ENCODE data around the gene MS4A4E.

DNA sequence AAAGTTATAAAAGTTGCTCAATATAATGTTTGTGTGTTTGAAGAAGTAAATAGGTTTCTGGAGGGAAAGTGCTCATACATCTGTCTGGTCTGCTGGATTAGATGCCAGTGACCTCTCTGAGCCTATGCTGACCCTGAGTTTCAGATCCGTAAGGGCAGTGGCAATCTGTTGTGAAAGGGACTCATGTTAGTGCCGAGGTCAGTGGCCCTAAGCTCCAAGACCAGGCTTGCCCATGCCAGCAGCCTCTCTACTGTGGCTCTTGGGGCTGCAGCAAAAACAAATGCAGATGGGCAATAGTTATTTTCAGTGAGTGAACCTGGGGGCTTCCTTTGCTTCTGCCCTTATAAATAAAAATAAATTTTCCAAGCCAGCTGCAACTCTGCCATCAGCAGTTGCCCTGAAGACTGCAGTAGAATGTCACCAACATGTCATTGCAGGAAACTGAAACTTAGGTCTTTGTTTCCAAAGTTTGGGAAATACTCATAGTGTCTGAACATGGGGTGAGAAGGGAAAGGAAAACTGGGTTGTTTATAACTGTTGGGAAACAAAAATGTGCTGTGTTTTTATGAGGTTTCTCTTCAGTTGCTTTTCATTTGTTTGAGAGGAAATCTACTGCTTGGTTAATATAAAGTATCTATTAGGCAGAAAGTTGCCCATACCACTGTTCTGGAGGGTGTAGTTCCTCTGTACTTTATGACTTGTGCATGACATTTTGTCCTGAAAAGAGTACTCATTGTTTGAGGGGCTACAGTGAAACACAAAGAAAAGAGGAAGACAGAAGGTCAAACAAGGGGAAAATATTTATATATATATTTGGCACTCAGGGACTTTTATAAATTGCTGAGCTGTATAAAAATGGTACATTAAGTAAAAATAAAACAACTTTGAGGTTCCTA lies 9.5 kb upstream of the MS4A4E start:
- TF ChIP-seq POLR2A (IDR thresholded peaks at IDR 0.05; ENCODE audit: control extremely low read depth in 1 of 2, low read depth in 2 of 2, low read length in 2 of 2) (no peak), GABPA (IDR thresholded peaks at IDR 0.05; ENCODE audit: borderline replicate concordance, insufficient read depth, low read length) (no peak), EZH2 (IDR thresholded peaks at IDR 0.05; ENCODE audit: low read depth, low read length, severe bottlenecking) (no peak), SP2 (IDR thresholded peaks at IDR 0.05; ENCODE audit: low read length) (no peak), RXRA (IDR thresholded peaks at IDR 0.05; ENCODE audit: insufficient read depth, low read depth, low read length) (no peak)
- TF ChIP-seq, protein P1, sequence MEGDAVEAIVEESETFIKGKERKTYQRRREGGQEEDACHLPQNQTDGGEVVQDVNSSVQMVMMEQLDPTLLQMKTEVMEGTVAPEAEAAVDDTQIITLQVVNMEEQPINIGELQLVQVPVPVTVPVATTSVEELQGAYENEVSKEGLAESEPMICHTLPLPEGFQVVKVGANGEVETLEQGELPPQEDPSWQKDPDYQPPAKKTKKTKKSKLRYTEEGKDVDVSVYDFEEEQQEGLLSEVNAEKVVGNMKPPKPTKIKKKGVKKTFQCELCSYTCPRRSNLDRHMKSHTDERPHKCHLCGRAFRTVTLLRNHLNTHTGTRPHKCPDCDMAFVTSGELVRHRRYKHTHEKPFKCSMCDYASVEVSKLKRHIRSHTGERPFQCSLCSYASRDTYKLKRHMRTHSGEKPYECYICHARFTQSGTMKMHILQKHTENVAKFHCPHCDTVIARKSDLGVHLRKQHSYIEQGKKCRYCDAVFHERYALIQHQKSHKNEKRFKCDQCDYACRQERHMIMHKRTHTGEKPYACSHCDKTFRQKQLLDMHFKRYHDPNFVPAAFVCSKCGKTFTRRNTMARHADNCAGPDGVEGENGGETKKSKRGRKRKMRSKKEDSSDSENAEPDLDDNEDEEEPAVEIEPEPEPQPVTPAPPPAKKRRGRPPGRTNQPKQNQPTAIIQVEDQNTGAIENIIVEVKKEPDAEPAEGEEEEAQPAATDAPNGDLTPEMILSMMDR (IDR thresholded peaks at IDR 0.05; ENCODE audit: control extremely low read depth in 1 of 3, insufficient read depth in 1 of 3, low read depth in 1 of 3, low read length in 3 of 3): no peak
